A549 (cell line): ENCODE measurements around the gene PHACTR4.

Experiments used
- CTCF ChIP-seq: fragments of >200 bp; sonication (Bioruptor Twin); formaldehyde crosslinking; IDR thresholded peaks from 3 replicates; pipeline ENCODE4 v1.5.1; 2016
- EHMT2 ChIP-seq: fragments of 200-600 bp; sonication (generic); IDR thresholded peaks from 2 replicates; pipeline ENCODE4 v1.6.1; 2016; ENCODE audit warnings: antibody characterized with exemption, low read depth, mild to moderate bottlenecking, moderate library complexity
- EP300 ChIP-seq, 2 experiments: fragments of >200 bp; sonication (Bioruptor Twin); formaldehyde crosslinking; IDR thresholded peaks; 2 replicates in 1 of 2; 3 replicates in 1 of 2; pipeline ENCODE4 v1.6.1; 2016 to 2017
- MYC ChIP-seq: IDR thresholded peaks from 2 replicates; pipeline ENCODE4 v1.6.1; 2012; ENCODE audit warnings: mild to moderate bottlenecking, inconsistent platforms, low read length, improper control_type of control experiment, borderline replicate concordance
- RAD21 ChIP-seq, 2 experiments: fragments of >200 bp in 1 of 2; sonication (Bioruptor Twin) in 1 of 2; formaldehyde crosslinking in 1 of 2; IDR thresholded peaks in 1 of 2; conservative IDR thresholded peaks in 1 of 2; 2 replicates in 1 of 2; 3 replicates in 1 of 2; pipeline ENCODE4 v1.6.1; 2012 to 2018; ENCODE audit warnings: inconsistent platforms in 1 of 2
- RNF2 ChIP-seq: fragments of 200-600 bp; sonication (generic); IDR thresholded peaks from 2 replicates; pipeline ENCODE4 v1.6.1; 2016; ENCODE audit warnings: low read depth, mild to moderate bottlenecking, antibody characterized with exemption, moderate library complexity, borderline replicate concordance
- TF ChIP-seq, protein P1 (sequence below): IDR thresholded peaks from 2 replicates; pipeline ENCODE4 v1.6.1; 2012
- TF ChIP-seq, protein P2 (sequence below): fragments of 200-600 bp; sonication (generic); IDR thresholded peaks from 2 replicates; pipeline ENCODE4 v1.6.1; 2016; ENCODE audit warnings: antibody characterized with exemption, mild to moderate bottlenecking, moderate library complexity

DNA sequence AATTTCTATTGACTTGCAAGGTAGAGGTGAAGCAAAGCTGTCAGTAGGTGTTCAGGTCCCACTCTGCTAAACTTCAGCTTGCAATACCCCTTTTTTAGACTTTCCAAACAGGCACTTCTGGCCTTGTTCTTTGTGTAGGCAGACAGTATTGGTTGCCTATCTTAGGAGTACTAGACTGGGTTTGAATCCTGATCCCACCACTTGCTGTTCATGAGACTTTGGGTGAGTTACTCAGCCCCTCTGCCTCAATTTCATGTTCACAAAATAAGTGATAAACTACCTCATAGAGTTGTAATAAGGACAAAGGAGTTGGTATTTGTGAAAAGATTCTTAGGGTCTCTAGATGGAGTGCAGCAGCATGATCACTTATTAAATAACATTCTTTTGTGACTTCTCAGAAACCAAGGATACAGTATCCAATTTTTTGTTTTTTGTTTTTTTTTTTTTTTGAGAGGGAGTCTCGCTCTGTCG is 141.5 kb downstream of the PHACTR4 start:
- no peak for TF ChIP-seq EHMT2
- TF ChIP-seq, protein P1, sequence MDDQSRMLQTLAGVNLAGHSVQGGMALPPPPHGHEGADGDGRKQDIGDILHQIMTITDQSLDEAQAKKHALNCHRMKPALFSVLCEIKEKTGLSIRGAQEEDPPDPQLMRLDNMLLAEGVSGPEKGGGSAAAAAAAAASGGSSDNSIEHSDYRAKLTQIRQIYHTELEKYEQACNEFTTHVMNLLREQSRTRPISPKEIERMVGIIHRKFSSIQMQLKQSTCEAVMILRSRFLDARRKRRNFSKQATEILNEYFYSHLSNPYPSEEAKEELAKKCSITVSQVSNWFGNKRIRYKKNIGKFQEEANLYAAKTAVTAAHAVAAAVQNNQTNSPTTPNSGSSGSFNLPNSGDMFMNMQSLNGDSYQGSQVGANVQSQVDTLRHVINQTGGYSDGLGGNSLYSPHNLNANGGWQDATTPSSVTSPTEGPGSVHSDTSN: no peak; the same call in 1 of the 2 replicates
- no peak for TF ChIP-seq CTCF
- TF ChIP-seq, protein P2, sequence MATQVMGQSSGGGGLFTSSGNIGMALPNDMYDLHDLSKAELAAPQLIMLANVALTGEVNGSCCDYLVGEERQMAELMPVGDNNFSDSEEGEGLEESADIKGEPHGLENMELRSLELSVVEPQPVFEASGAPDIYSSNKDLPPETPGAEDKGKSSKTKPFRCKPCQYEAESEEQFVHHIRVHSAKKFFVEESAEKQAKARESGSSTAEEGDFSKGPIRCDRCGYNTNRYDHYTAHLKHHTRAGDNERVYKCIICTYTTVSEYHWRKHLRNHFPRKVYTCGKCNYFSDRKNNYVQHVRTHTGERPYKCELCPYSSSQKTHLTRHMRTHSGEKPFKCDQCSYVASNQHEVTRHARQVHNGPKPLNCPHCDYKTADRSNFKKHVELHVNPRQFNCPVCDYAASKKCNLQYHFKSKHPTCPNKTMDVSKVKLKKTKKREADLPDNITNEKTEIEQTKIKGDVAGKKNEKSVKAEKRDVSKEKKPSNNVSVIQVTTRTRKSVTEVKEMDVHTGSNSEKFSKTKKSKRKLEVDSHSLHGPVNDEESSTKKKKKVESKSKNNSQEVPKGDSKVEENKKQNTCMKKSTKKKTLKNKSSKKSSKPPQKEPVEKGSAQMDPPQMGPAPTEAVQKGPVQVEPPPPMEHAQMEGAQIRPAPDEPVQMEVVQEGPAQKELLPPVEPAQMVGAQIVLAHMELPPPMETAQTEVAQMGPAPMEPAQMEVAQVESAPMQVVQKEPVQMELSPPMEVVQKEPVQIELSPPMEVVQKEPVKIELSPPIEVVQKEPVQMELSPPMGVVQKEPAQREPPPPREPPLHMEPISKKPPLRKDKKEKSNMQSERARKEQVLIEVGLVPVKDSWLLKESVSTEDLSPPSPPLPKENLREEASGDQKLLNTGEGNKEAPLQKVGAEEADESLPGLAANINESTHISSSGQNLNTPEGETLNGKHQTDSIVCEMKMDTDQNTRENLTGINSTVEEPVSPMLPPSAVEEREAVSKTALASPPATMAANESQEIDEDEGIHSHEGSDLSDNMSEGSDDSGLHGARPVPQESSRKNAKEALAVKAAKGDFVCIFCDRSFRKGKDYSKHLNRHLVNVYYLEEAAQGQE: no peak
- no peak for TF ChIP-seq EP300 (IDR thresholded peaks at IDR 0.05)
- no peak for TF ChIP-seq MYC
- no peak for TF ChIP-seq RAD21 (conservative IDR thresholded peaks at IDR 0.05 in 1 of 2, IDR thresholded peaks at IDR 0.05 in 1 of 2)
- no peak for TF ChIP-seq RNF2
